Left lung (tissue), 10 donors: ENCODE data around the gene SLC2A13. TPM values are rescaled to one million over a fixed set of nuclear protein-coding genes. Genes with fewer than 3 reads are reported as not detected.

Source experiments
- ATAC-seq: fragments of 200-7000 bp; cut with Tn5 transposase; one replicate; pipeline ENCODE4 v1.9.1; 2020; ENCODE audit warnings: moderate library complexity
- DNase-seq, 4 donors: peaks; one replicate each; pipeline ENCODE4 v3.0.0-alpha.2; 2013 to 2020
- H3K27ac ChIP-seq, 2 donors: fragments of 200-600 bp; sonication (generic) in 1 of 2; one replicate each; pipeline versions ENCODE4 v1.5.0 to v1.8.0; 2020 to 2021
- H3K27me3 ChIP-seq, 2 donors: fragments of 200-600 bp; sonication (generic) in 1 of 2; one replicate each; pipeline versions ENCODE4 v1.5.0 to v1.8.0; 2020 to 2021
- H3K36me3 ChIP-seq, 2 donors: fragments of 200-600 bp; sonication (generic) in 1 of 2; one replicate each; pipeline versions ENCODE4 v1.5.0 to v1.8.0; 2020 to 2021
- H3K4me1 ChIP-seq, 2 donors: fragments of 200-600 bp; one replicate each; pipeline ENCODE4 v1.8.0; 2021
- H3K4me3 ChIP-seq, 2 donors: fragments of 200-600 bp; sonication (generic) in 1 of 2; one replicate each; pipeline versions ENCODE4 v1.5.0 to v1.8.0; 2020 to 2021; ENCODE audit warnings: mild to moderate bottlenecking in 1 of 2
- H3K9me3 ChIP-seq, 2 donors: fragments of 200-600 bp; sonication (generic) in 1 of 2; one replicate each; pipeline versions ENCODE4 v1.5.0 to v1.8.0; 2020 to 2021
- intact Hi-C, 2 donors: fragments of 100-400 bp; cut with DNase I; formaldehyde crosslinking; loops; one replicate each; pipeline versions ENCODE4 v1.11.2 to v1.14.2; 2022
- polyA plus RNA-seq, 6 donors: library from polyadenylated mRNA; unstranded; fragments of 120-200 nt; gene quantifications; one replicate each; pipeline ENCODE4 v1.2.1, GENCODE V29; 2013; ENCODE audit not compliant: insufficient read length in 6 of 6
- total RNA-seq, 2 donors: library from RNA; stranded (reverse); fragmentation: NEBNext Ultra II Directional; extraction: Animal tissue kit (Norgen Biotek cat#: 25700); gene quantifications; one replicate each; pipeline ENCODE4 v1.2.1, GENCODE V29; 2021
- TF ChIP-seq, protein P1 (sequence below), 2 donors: fragments of 200-600 bp; sonication (generic) in 1 of 2; IDR thresholded peaks; one replicate each; pipeline versions ENCODE4 v1.5.0 to v1.8.0; 2021; ENCODE audit warnings: antibody characterized with exemption in 2 of 2
- donor health status: DM: no; HTN: yes; CAD: no.
- donor health status: DM: no; HTN: no; CAD: no.

SLC2A13 gene
- total and polyA plus RNA-seq, 8 donors: 5.8 to 14.6 (median 7.8) TPM

- no peak overlapping the region for H3K4me3 ChIP-seq
- peaks cover 0 to 19% of the 10 kb centered on the region in 2 donors for H3K9me3 ChIP-seq
- TF ChIP-seq, protein P1, sequence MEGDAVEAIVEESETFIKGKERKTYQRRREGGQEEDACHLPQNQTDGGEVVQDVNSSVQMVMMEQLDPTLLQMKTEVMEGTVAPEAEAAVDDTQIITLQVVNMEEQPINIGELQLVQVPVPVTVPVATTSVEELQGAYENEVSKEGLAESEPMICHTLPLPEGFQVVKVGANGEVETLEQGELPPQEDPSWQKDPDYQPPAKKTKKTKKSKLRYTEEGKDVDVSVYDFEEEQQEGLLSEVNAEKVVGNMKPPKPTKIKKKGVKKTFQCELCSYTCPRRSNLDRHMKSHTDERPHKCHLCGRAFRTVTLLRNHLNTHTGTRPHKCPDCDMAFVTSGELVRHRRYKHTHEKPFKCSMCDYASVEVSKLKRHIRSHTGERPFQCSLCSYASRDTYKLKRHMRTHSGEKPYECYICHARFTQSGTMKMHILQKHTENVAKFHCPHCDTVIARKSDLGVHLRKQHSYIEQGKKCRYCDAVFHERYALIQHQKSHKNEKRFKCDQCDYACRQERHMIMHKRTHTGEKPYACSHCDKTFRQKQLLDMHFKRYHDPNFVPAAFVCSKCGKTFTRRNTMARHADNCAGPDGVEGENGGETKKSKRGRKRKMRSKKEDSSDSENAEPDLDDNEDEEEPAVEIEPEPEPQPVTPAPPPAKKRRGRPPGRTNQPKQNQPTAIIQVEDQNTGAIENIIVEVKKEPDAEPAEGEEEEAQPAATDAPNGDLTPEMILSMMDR (IDR thresholded peaks at IDR 0.05): no peak
- DNase-seq: no peak
- intact Hi-C loops: no loop called here
- no peaks in the 10 kb centered on the region for H3K27me3 ChIP-seq
- ATAC-seq: no peak
- no peaks in the 10 kb centered on the region for H3K36me3 ChIP-seq
- H3K4me1 ChIP-seq: no peaks in the 10 kb centered on the region
- H3K27ac ChIP-seq: no peak overlapping the region
Observed at GRCh38 chr12:39878753-39879152, 227.1 kb downstream of the SLC2A13 start.

GRCh38 chr12:39875721-39876120 is 230.2 kb downstream of the SLC2A13 start:
- H3K9me3 ChIP-seq: peaks cover 0 to 19% of the 10 kb centered on the region in 2 donors
- TF ChIP-seq, protein P1 (IDR thresholded peaks at IDR 0.05): no peak
- H3K4me3 ChIP-seq: no peak overlapping the region
- H3K36me3 ChIP-seq: no peaks in the 10 kb centered on the region
- H3K27ac ChIP-seq: no peak overlapping the region
- ATAC-seq: no peak
- intact Hi-C loops: no loop called here
- DNase-seq: no peak
- no peaks in the 10 kb centered on the region for H3K27me3 ChIP-seq
- no peaks in the 10 kb centered on the region for H3K4me1 ChIP-seq

- no peak for ATAC-seq
- H3K27ac ChIP-seq: no peak overlapping the region
- H3K4me1 ChIP-seq: no peaks in the 10 kb centered on the region
- intact Hi-C loops: no loop called here
- no peaks in the 10 kb centered on the region for H3K27me3 ChIP-seq
- H3K36me3 ChIP-seq: no peaks in the 10 kb centered on the region
- TF ChIP-seq, protein P1 (IDR thresholded peaks at IDR 0.05): no peak
- no peak for DNase-seq
- H3K4me3 ChIP-seq: no peak overlapping the region
- H3K9me3 ChIP-seq: peaks cover 0 to 14% of the 10 kb centered on the region in 2 donors
Observed at GRCh38 chr12:39874785-39875184, 231.1 kb downstream of the SLC2A13 start.

DNA sequence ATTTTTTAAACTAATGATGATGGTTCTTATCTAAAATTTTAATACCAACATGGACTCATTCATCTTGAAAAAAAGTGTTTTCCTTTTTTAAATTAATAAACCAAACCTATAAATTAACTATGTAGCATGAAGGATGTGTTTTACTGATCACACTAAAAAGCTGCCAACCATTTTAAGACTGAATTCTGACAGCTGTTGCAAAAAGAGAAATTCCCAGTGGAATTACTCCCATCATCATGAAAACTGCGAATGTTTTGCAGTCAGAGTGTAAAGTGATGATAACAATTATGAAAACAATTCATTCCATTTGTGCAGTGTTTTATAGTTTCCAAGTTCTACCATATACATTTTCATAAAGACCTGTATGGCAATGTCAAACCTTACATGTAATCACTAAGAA is 232.8 kb downstream of the SLC2A13 start:
- Histone ChIP-seq H3K36me3 (no peaks in the 10 kb centered on the region), H3K27ac (no peak overlapping the region), H3K9me3 (peaks cover 0 to 1% of the 10 kb centered on the region in 2 donors), H3K4me1 (no peaks in the 10 kb centered on the region), H3K4me3 (no peak overlapping the region), H3K27me3 (no peaks in the 10 kb centered on the region)
- DNase-seq (no peak), ATAC-seq (no peak)
- TF ChIP-seq, protein P1 (IDR thresholded peaks at IDR 0.05): no peak
- intact Hi-C loops: no loop called here

- no peaks in the 10 kb centered on the region for H3K9me3 ChIP-seq
- DNase-seq: no peak
- intact Hi-C loops: no loop called here
- TF ChIP-seq, protein P1 (IDR thresholded peaks at IDR 0.05): no peak
- no peak overlapping the region for H3K4me3 ChIP-seq
- no peaks in the 10 kb centered on the region for H3K4me1 ChIP-seq
- ATAC-seq: no peak
- H3K36me3 ChIP-seq: no peaks in the 10 kb centered on the region
- H3K27ac ChIP-seq: no peak overlapping the region
- no peaks in the 10 kb centered on the region for H3K27me3 ChIP-seq
Observed at GRCh38 chr12:39872425-39872824, 233.5 kb downstream of the SLC2A13 start.
